GM19328 (cell line): ENCODE results near the gene DUOXA2.
"Not testable (repeated sequence)": the region's sequence is repeated elsewhere in the genome, so short reads cannot be mapped to it uniquely, and the experiment has no call there.

Experiments used
- ATAC-seq: cut with Tn5 transposase; IDR thresholded peaks from one replicate; pipeline ENCODE4 v1.9.1; 2021; ENCODE audit warnings: mild to moderate bottlenecking, moderate library complexity; ENCODE audit not compliant: unreplicated experiment

Gene DUOXA2

GRCh38 chr15:45134682-45135604, 20.8 kb downstream of the DUOXA2 start:
- no peak for ATAC-seq

DNA sequence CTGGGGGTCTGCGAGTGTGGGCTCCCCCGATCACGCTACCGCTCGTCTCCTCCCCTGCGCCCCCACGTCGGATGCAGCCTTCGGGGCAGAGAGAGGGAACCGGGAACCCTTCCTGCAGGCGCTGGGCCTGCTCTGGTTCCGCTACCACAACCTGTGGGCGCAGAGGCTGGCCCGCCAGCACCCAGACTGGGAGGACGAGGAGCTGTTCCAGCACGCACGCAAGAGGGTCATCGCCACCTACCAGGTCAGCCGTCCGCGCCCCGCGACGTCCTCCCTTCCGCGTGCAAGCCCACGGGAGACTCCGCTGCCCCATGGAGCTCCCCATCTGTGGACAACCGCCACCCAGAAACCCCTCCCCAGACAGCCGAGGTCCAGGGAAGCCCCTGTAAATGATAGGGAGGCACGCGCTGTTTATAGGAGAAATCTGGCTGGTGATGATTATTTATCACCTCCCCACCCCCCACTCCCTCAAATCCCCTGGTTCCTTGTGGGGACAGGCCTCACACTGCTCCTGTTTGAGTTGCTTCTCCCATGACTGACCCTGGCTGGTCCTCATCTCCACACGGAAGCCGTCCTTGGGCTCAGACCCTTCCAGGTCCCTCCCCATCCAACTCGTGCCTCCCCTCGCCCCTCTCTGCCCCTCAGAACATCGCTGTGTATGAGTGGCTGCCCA, 21.7 kb downstream of the DUOXA2 start:
- ATAC-seq: not testable (repeated sequence)

GRCh38 chr15:45136378-45136764, 22.2 kb downstream of the DUOXA2 start:
- no peak for ATAC-seq

DNA sequence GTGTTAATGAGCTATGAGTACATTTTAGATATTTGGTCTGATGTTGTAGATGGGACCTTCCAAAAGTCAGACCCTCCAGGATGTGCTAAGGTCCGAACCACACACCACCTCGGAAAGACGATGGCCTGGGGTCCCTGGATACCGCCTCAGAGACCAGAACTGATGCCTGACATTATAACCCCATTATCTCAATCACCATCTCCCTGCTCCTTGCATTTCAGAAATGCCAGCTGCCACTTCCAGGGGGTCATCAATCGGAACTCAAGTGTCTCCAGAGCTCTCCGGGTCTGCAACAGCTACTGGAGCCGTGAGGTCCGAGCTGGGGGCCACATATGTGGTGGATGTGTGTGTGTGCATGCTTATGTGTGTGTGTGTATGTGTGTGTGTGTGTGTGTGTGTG, 23.6 kb downstream of the DUOXA2 start:
- ATAC-seq: no peak

DNA sequence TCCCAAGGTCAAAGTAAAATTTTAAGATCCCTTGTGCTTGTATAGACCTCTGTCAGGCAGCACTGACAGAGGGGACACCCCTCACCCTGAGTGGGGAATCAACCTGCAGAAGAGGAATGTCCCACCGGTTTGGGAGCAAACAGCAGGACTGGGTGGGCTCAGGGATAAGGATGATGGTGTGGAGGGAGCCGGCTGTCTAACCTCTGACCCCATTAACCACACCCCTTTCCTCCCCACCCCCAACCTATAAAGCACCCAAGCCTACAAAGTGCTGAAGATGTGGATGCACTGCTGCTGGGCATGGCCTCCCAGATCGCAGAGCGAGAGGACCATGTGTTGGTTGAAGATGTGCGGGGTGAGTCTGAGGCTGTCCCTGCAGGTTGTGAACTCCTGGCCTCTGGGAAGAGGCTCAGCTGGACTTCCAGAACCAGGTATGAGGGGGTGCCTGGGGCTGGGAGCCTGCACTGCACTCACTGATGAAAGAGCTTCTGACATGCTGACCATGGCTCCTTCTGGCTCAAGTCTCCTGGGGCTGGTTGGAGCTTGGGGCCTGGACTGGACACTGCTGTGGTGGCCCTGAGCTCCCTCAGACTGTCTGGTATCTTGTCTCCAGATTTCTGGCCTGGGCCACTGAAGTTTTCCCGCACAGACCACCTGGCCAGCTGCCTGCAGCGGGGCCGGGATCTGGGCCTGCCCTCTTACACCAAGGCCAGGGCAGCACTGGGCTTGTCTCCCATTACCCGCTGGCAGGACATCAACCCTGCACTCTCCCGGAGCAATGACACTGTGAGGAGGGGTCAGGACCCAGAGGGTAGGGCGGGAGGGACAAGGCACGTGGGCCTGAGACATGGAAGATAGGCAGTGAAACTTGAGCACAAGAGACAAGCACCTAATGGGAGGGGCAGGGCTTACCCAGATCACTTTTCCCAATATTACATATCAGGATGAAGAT, 25.0 kb downstream of the DUOXA2 start:
- no peak for ATAC-seq

GRCh38 chr15:45139770-45140169, 25.6 kb downstream of the DUOXA2 start:
- ATAC-seq: no peak

- no peak for ATAC-seq
Measured at GRCh38 chr15:45140557-45141250, 26.6 kb downstream of the DUOXA2 start.

- no peak for ATAC-seq
Measured at GRCh38 chr15:45141386-45141785, 27.3 kb downstream of the DUOXA2 start.

GRCh38 chr15:45143056-45143455, 28.9 kb downstream of the DUOXA2 start:
- no peak for ATAC-seq

DNA sequence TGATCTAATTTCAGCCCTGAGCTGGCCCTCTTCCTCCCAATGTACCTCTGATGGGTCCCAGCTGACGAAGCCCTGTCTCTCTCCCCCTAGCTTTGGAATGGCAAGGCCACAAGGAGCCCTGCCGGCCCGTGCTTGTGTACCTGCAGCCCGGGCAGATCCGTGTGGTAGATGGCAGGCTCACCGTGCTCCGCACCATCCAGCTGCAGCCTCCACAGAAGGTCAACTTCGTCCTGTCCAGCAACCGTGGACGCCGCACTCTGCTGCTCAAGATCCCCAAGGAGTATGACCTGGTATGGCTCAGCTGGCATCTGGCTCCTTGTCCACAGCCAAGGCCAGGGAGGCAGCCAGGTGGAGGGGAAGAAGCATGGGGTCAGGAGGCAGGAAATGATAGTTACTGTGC, 29.8 kb downstream of the DUOXA2 start:
- ATAC-seq: no peak

GRCh38 chr15:45144775-45145174, 30.6 kb downstream of the DUOXA2 start:
- no peak for ATAC-seq

- ATAC-seq: no peak
Measured at GRCh38 chr15:45146405-45146804, 32.3 kb downstream of the DUOXA2 start.

DNA sequence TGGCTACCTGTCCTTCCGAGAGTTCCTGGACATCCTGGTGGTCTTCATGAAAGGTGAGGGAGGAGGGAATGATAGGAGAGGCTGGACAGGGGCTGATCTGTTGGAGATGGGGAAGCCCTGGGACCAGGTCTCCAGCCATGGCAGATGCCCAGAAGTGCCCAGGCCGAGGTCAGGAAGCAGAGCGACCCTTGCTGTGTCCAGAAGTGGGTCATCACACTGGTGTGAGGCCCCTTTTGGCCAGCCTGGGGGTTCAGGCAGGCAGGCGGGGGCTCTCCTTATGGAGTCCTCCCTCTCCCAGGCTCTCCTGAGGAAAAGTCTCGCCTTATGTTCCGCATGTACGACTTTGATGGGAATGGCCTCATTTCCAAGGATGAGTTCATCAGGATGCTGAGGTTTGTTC, 33.5 kb downstream of the DUOXA2 start:
- ATAC-seq: no peak

GRCh38 chr15:45148076-45149059, 34.2 kb downstream of the DUOXA2 start:
- ATAC-seq: no peak

DNA sequence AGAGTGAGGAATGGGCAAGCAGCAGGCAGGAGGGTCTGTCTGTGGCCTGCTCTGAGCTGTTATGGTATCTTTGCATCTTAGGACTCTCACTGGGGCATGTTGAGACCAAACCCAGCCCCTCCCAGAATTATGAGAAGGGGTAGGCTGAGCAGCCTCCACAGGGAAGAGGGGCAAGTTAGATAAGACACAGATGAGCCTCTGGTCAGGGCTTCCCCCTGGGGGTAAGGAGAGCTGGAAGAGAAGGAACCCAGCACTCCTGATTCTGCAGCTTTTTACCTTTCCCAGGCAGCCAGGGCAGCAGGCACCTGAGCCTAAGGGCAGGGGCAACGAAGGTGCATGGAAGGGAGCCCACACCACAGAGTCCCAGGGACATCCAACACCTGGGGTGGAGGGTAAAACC, 34.9 kb downstream of the DUOXA2 start:
- no peak for ATAC-seq

DNA sequence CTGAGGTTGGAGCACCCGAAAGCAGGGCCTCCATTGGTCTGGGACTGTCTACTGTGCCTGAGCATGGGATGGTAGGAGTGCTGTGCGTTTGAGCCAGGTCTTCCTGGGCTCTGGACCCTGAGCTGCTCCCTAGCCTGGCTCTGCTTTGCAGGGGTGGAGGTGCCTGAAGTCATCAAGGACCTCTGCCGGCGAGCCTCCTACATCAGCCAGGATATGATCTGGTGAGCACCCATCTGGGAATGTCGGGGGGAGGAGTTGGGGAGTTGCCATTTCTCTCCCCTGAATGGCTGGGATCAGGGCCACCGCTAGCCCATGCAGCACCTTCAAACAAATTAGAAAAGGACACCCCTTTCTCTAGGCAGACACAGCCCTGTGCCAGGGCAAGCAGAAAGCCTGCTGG, 36.4 kb downstream of the DUOXA2 start:
- no peak for ATAC-seq

- ATAC-seq: no peak
Measured at GRCh38 chr15:45150997-45151396, 36.9 kb downstream of the DUOXA2 start.

- ATAC-seq: no peak
Measured at GRCh38 chr15:45151998-45152828, 38.1 kb downstream of the DUOXA2 start.
